ENCODE measurements around the gene SLC25A10. TPM values are rescaled to one million over a fixed set of nuclear protein-coding genes. Genes with fewer than 3 reads are reported as not detected.

The SLC25A10 gene
- 6.3 TPM for total RNA-seq
- long read RNA-seq, transcript SLC25A10-202 (11 exons, 1,885 nt), result major isoform, 8 of 19 reads
- long read RNA-seq, transcript SLC25A10-207 (12 exons, 1,523 nt), result minor isoform, 7 of 19 reads
- long read RNA-seq, partial matches to known transcripts, result 0 of 19 reads
- long read RNA-seq, other reads (novel, unspliced or antisense), result 4 of 19 reads

- Histone ChIP-seq H3K27me3 (no peaks in the 10 kb centered on the region), H3K27ac (peak within 1 kb of the TSS; percentile 47), H3K36me3 (peaks cover 8% of the 10 kb centered on the region), H3K9me3 (no peaks in the 10 kb centered on the region), H3K4me1 (peaks cover 25% of the 10 kb centered on the region), H3K4me3 (peak within 1 kb of the TSS; percentile 75)
- ATAC-seq (peak; percentile 87), DNase-seq (peak; percentile 93)
- TF ChIP-seq CTCF (IDR thresholded peaks at IDR 0.05), result no peak
- intact Hi-C loops (cut with DNase I), result no loop called here
Observed at GRCh38 chr17:81711814-81712467, at the start of gene SLC25A10. Gene SLC25A10, plus strand, starts transcription at chr17:81712284. Its CDS starts 143 bp downstream, at chr17:81712427.

GRCh38 chr17:81664051-81664470, 48.0 kb upstream of the SLC25A10 start:
- Histone ChIP-seq H3K4me3 (no peak overlapping the region), H3K9me3 (no peaks in the 10 kb centered on the region), H3K27me3 (no peaks in the 10 kb centered on the region), H3K36me3 (peaks cover 6% of the 10 kb centered on the region), H3K4me1 (peaks cover 25% of the 10 kb centered on the region), H3K27ac (no peak overlapping the region)
- no peak for DNase-seq
- intact Hi-C loops (cut with DNase I), result no loop called here
- ATAC-seq, result no peak
- TF ChIP-seq CTCF (IDR thresholded peaks at IDR 0.05), result no peak

- DNase-seq, result peak; percentile 78
- peaks cover 17% of the 10 kb centered on the region for H3K36me3 ChIP-seq
- H3K9me3 ChIP-seq, result no peaks in the 10 kb centered on the region
- no peaks in the 10 kb centered on the region for H3K27me3 ChIP-seq
- intact Hi-C loops (cut with DNase I), result no loop called here
- peak overlapping the region; percentile 92 for H3K27ac ChIP-seq
- peak overlapping the region; percentile 99 for H3K4me3 ChIP-seq
- peaks cover 25% of the 10 kb centered on the region for H3K4me1 ChIP-seq
- peak; percentile 45 for ATAC-seq
- no peak for TF ChIP-seq CTCF (IDR thresholded peaks at IDR 0.05)
Observed at GRCh38 chr17:81665205-81666091, 46.6 kb upstream of the SLC25A10 start.

- DNase-seq (no peak), ATAC-seq (no peak)
- Histone ChIP-seq H3K4me1 (peaks cover 25% of the 10 kb centered on the region), H3K36me3 (peaks cover 22% of the 10 kb centered on the region), H3K27me3 (no peaks in the 10 kb centered on the region), H3K9me3 (no peaks in the 10 kb centered on the region), H3K4me3 (peak overlapping the region; percentile 99), H3K27ac (peak overlapping the region; percentile 92)
- intact Hi-C loops (cut with DNase I), result no loop called here
- no peak for TF ChIP-seq CTCF (IDR thresholded peaks at IDR 0.05)
Observed at GRCh38 chr17:81666092-81666341, 46.1 kb upstream of the SLC25A10 start.

- ATAC-seq, result peak; percentile 98
- TF ChIP-seq CTCF (IDR thresholded peaks at IDR 0.05), result no peak
- Histone ChIP-seq H3K27ac (peak within 1 kb of the TSS; percentile 92), H3K36me3 (peaks cover 27% of the 10 kb centered on the region), H3K9me3 (no peaks in the 10 kb centered on the region), H3K4me3 (peak within 1 kb of the TSS; percentile 99), H3K4me1 (peaks cover 25% of the 10 kb centered on the region), H3K27me3 (no peaks in the 10 kb centered on the region)
- intact Hi-C loops (cut with DNase I), result no loop called here
- DNase-seq, result peak; percentile 99
Observed at GRCh38 chr17:81666342-81667191, 45.5 kb upstream of the SLC25A10 start, which contains the start of the genes CCDC137 and OXLD1. Gene CCDC137, plus strand, starts transcription at chr17:81666737. Its CDS starts 30 bp downstream, at chr17:81666767. Gene OXLD1, minus strand, starts transcription at chr17:81666605. Its CDS starts 28 bp downstream, at chr17:81666577.

Data from upper lobe of right lung (tissue), 1 donor.